H1 (cell line): Measurements from ENCODE around the gene MMADHC. TPM values are rescaled to one million over a fixed set of nuclear protein-coding genes. Genes with fewer than 3 reads are reported as not detected.

Experiments
- ASH2L ChIP-seq: fragments of 200-600, 300-600 bp; sonication (generic); IDR thresholded peaks from one replicate; pipeline ENCODE4 v1.7.1; 2017; ENCODE audit warnings: low read length
- BACH1 ChIP-seq: IDR thresholded peaks from 2 replicates; pipeline ENCODE4 v1.6.1; 2012; ENCODE audit warnings: low read length, improper control_type of control experiment
- MAFK ChIP-seq: IDR thresholded peaks from 2 replicates; pipeline ENCODE4 v1.6.1; 2012; ENCODE audit warnings: low read depth, mild to moderate bottlenecking, improper control_type of control experiment, low read length
- RFX5 ChIP-seq: IDR thresholded peaks from 2 replicates; pipeline ENCODE4 v1.6.1; 2011; ENCODE audit warnings: low read depth, low read length, improper control_type of control experiment, borderline replicate concordance
- SIN3A ChIP-seq, 2 experiments: IDR thresholded peaks in 1 of 2; conservative IDR thresholded peaks in 1 of 2; 2 replicates each; pipeline ENCODE4 v1.6.1; 2011 to 2012; ENCODE audit warnings: low read length in 2 of 2, improper control_type of control experiment in 1 of 2, low read depth in 1 of 2, mild to moderate bottlenecking in 1 of 2
- SIRT6 ChIP-seq: IDR thresholded peaks from one replicate; pipeline ENCODE4 v1.7.1; 2012; ENCODE audit warnings: low read length, inconsistent platforms
- polyA plus RNA-seq, 7 experiments: library from polyadenylated mRNA; depleted of rRNA in 3 of 7; stranded (reverse) in 5 of 7; unstranded in 2 of 7; fragments of >200 nt in 5 of 7; fragments of 200-250 nt in 2 of 7; gene quantifications; 1 replicate in 5 of 7; 2 replicates in 1 of 7; 4 replicates in 1 of 7; pipeline versions ENCODE4 v1.2.1 to v1.2.3, GENCODE V29; 2011 to 2013; ENCODE audit warnings: missing spikeins in 2 of 7, mixed read lengths in 2 of 7
- total RNA-seq: library from RNA; stranded (reverse); fragmentation: NEBNext Ultra II Directional; extraction: Animal tissue kit (Norgen Biotek cat#: 25700); gene quantifications from 2 replicates; pipeline ENCODE4 v1.2.1, GENCODE V29; 2021
- TF ChIP-seq, protein P1 (sequence below), 3 experiments: IDR thresholded peaks; 1 replicate in 2 of 3; 2 replicates in 1 of 3; pipeline versions ENCODE4 v1.5.1 to v1.6.1; 2011; ENCODE audit warnings: low read length in 3 of 3, mild to moderate bottlenecking in 3 of 3, inconsistent platforms in 2 of 3, low read depth in 1 of 3, moderate library complexity in 1 of 3; ENCODE audit not compliant: insufficient read depth in 1 of 3; ENCODE audit errors: control extremely low read depth in 1 of 3
- TF ChIP-seq, protein P2 (sequence below): fragments of 300-600 bp; sonication (generic); IDR thresholded peaks from 2 replicates; pipeline ENCODE4 v1.7.1; 2012; ENCODE audit warnings: low read length, moderate library complexity, mild to moderate bottlenecking, inconsistent platforms; ENCODE audit not compliant: insufficient replicate concordance

Gene MMADHC
- total and polyA plus RNA-seq, 2 of the 8 experiments (the other 6 are each of a cell fraction or from before 2014, with no cell fraction given), result 61.1 to 130 TPM

DNA sequence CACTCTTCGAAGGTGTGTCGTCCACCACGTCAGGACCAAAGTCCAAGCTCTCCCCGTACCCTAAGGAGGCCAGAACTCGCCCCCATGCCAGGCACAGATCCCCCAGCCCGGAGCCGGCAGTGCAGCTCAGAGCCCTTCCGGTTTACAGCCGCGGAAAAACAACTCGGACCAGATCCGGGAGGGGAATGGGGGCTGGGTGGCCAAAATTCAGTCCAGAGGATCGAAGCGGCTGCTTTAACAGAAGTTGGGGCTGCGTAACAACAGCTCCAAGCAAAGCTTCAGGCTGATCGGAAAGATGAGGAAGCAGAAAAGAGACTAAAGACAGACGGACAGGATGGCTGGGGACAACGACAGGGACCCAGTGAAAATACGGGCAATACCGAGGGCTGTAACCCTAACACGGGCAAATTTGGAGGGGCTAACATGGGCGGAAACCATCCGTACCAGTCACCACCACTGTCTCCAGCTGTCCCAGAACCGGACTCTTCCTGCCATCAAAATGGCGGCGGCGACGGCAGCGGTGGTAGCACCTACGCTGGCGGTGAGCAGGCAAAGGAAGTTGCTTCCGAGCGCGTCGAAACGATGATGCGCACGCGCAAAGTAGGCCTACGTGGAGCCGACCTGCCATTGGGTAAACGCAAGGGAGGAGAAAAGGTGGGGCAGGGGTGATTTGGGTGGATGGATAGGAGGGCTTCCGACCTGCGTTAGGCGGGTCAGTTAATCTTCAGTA is at the start of gene MMADHC (continued):
- no peak for TF ChIP-seq RFX5
- TF ChIP-seq SIRT6, result no peak
- no peak for TF ChIP-seq BACH1
- peak in 1 of 2 experiments; percentile 78; a peak in 1 of 4 replicates for TF ChIP-seq SIN3A (conservative IDR thresholded peaks at IDR 0.05 in 1 of 2, IDR thresholded peaks at IDR 0.05 in 1 of 2; ENCODE audit: low read depth in 1 of 2, low read length in 2 of 2)
- peak; percentile 97 for TF ChIP-seq ASH2L
- TF ChIP-seq, protein P1, sequence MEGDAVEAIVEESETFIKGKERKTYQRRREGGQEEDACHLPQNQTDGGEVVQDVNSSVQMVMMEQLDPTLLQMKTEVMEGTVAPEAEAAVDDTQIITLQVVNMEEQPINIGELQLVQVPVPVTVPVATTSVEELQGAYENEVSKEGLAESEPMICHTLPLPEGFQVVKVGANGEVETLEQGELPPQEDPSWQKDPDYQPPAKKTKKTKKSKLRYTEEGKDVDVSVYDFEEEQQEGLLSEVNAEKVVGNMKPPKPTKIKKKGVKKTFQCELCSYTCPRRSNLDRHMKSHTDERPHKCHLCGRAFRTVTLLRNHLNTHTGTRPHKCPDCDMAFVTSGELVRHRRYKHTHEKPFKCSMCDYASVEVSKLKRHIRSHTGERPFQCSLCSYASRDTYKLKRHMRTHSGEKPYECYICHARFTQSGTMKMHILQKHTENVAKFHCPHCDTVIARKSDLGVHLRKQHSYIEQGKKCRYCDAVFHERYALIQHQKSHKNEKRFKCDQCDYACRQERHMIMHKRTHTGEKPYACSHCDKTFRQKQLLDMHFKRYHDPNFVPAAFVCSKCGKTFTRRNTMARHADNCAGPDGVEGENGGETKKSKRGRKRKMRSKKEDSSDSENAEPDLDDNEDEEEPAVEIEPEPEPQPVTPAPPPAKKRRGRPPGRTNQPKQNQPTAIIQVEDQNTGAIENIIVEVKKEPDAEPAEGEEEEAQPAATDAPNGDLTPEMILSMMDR (IDR thresholded peaks at IDR 0.05; ENCODE audit: control extremely low read depth in 1 of 3, insufficient read depth in 1 of 3, low read depth in 1 of 3, low read length in 3 of 3), result no peak
- TF ChIP-seq, protein P2, sequence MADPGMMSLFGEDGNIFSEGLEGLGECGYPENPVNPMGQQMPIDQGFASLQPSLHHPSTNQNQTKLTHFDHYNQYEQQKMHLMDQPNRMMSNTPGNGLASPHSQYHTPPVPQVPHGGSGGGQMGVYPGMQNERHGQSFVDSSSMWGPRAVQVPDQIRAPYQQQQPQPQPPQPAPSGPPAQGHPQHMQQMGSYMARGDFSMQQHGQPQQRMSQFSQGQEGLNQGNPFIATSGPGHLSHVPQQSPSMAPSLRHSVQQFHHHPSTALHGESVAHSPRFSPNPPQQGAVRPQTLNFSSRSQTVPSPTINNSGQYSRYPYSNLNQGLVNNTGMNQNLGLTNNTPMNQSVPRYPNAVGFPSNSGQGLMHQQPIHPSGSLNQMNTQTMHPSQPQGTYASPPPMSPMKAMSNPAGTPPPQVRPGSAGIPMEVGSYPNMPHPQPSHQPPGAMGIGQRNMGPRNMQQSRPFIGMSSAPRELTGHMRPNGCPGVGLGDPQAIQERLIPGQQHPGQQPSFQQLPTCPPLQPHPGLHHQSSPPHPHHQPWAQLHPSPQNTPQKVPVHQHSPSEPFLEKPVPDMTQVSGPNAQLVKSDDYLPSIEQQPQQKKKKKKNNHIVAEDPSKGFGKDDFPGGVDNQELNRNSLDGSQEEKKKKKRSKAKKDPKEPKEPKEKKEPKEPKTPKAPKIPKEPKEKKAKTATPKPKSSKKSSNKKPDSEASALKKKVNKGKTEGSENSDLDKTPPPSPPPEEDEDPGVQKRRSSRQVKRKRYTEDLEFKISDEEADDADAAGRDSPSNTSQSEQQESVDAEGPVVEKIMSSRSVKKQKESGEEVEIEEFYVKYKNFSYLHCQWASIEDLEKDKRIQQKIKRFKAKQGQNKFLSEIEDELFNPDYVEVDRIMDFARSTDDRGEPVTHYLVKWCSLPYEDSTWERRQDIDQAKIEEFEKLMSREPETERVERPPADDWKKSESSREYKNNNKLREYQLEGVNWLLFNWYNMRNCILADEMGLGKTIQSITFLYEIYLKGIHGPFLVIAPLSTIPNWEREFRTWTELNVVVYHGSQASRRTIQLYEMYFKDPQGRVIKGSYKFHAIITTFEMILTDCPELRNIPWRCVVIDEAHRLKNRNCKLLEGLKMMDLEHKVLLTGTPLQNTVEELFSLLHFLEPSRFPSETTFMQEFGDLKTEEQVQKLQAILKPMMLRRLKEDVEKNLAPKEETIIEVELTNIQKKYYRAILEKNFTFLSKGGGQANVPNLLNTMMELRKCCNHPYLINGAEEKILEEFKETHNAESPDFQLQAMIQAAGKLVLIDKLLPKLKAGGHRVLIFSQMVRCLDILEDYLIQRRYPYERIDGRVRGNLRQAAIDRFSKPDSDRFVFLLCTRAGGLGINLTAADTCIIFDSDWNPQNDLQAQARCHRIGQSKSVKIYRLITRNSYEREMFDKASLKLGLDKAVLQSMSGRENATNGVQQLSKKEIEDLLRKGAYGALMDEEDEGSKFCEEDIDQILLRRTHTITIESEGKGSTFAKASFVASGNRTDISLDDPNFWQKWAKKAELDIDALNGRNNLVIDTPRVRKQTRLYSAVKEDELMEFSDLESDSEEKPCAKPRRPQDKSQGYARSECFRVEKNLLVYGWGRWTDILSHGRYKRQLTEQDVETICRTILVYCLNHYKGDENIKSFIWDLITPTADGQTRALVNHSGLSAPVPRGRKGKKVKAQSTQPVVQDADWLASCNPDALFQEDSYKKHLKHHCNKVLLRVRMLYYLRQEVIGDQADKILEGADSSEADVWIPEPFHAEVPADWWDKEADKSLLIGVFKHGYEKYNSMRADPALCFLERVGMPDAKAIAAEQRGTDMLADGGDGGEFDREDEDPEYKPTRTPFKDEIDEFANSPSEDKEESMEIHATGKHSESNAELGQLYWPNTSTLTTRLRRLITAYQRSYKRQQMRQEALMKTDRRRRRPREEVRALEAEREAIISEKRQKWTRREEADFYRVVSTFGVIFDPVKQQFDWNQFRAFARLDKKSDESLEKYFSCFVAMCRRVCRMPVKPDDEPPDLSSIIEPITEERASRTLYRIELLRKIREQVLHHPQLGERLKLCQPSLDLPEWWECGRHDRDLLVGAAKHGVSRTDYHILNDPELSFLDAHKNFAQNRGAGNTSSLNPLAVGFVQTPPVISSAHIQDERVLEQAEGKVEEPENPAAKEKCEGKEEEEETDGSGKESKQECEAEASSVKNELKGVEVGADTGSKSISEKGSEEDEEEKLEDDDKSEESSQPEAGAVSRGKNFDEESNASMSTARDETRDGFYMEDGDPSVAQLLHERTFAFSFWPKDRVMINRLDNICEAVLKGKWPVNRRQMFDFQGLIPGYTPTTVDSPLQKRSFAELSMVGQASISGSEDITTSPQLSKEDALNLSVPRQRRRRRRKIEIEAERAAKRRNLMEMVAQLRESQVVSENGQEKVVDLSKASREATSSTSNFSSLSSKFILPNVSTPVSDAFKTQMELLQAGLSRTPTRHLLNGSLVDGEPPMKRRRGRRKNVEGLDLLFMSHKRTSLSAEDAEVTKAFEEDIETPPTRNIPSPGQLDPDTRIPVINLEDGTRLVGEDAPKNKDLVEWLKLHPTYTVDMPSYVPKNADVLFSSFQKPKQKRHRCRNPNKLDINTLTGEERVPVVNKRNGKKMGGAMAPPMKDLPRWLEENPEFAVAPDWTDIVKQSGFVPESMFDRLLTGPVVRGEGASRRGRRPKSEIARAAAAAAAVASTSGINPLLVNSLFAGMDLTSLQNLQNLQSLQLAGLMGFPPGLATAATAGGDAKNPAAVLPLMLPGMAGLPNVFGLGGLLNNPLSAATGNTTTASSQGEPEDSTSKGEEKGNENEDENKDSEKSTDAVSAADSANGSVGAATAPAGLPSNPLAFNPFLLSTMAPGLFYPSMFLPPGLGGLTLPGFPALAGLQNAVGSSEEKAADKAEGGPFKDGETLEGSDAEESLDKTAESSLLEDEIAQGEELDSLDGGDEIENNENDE, result no peak
- TF ChIP-seq MAFK, result no peak; the same call in 1 of the 2 replicates
